WTC11 (cell line): Measurements from ENCODE around the gene ACOD1. TPM values are rescaled to one million over a fixed set of nuclear protein-coding genes. Genes with fewer than 3 reads are reported as not detected.

ENCODE experiments used
- ATAC-seq: fragments of 200-7000 bp; cut with Tn5 transposase; 2 replicates; pipeline ENCODE4 v1.10.0; 2021; ENCODE audit warnings: mild to moderate bottlenecking, moderate library complexity
- CTCF ChIA-PET: fragments of 300-600 bp; sonication (Branson Sonifier 250); formaldehyde crosslinking; loops from one replicate; lab custom pipeline; 2021; ENCODE audit warnings: antibody characterized with exemption; lab: Charles Lee
- POLR2A ChIA-PET: fragments of 350-600 bp; sonication (Branson Sonifier 250); formaldehyde crosslinking; loops from one replicate; lab custom pipeline; 2021; ENCODE audit warnings: antibody characterized with exemption; lab: Charles Lee
- DNase-seq: peaks from one replicate; pipeline ENCODE4 v3.0.0; 2021; ENCODE audit warnings: low spot score
- H3K27ac Mint-ChIP-seq: 2 replicates; pipeline ENCODE4 v1.8.0; 2021; ENCODE audit warnings: mixed read lengths
- H3K27me3 Mint-ChIP-seq: 2 replicates; pipeline ENCODE4 v1.8.0; 2021; ENCODE audit warnings: low read depth, mild to moderate bottlenecking, moderate library complexity, mixed read lengths
- H3K36me3 Mint-ChIP-seq: 2 replicates; pipeline ENCODE4 v1.8.0; 2021; ENCODE audit warnings: mixed read lengths
- H3K4me1 Mint-ChIP-seq: 2 replicates; pipeline ENCODE4 v1.8.0; 2022; ENCODE audit warnings: mixed read lengths
- H3K4me3 Mint-ChIP-seq: 2 replicates; pipeline ENCODE4 v1.8.0; 2021; ENCODE audit warnings: mild to moderate bottlenecking, moderate library complexity, mixed read lengths
- H3K9me3 Mint-ChIP-seq: 2 replicates; pipeline ENCODE4 v1.8.0; 2021; ENCODE audit warnings: mixed read lengths
- ATF1 ChIP-seq: sonication (generic); formaldehyde crosslinking; IDR thresholded peaks from 2 replicates; pipeline ENCODE4 v1.8.1; 2023; ENCODE audit warnings: mild to moderate bottlenecking, moderate library complexity, missing genetic modification reagents
- FOXK1 ChIP-seq: sonication (generic); formaldehyde crosslinking; IDR thresholded peaks from 2 replicates; pipeline ENCODE4 v1.8.0; 2022; ENCODE audit warnings: mild to moderate bottlenecking, moderate library complexity, missing genetic modification reagents
- FOXP1 ChIP-seq: sonication (generic); formaldehyde crosslinking; IDR thresholded peaks from 2 replicates; pipeline ENCODE4 v1.8.0; 2022; ENCODE audit warnings: missing genetic modification reagents, mild to moderate bottlenecking, moderate library complexity, borderline replicate concordance
- GABPB1 ChIP-seq: sonication (generic); formaldehyde crosslinking; IDR thresholded peaks from 2 replicates; pipeline ENCODE4 v1.8.1; 2023; ENCODE audit warnings: mild to moderate bottlenecking, missing genetic modification reagents
- JAZF1 ChIP-seq: fragments of 250-450 bp; sonication (Bioruptor Pico); IDR thresholded peaks from 2 replicates; pipeline ENCODE4 v1.9.0; 2021; ENCODE audit warnings: moderate library complexity, mild to moderate bottlenecking, inconsistent platforms
- KAT7 ChIP-seq: sonication (generic); formaldehyde crosslinking; IDR thresholded peaks from 2 replicates; pipeline ENCODE4 v1.8.1; 2023; ENCODE audit warnings: missing genetic modification reagents, mild to moderate bottlenecking, borderline replicate concordance
- MYBL2 ChIP-seq: sonication (generic); formaldehyde crosslinking; IDR thresholded peaks from 2 replicates; pipeline ENCODE4 v1.8.1; 2023; ENCODE audit warnings: mild to moderate bottlenecking, moderate library complexity, missing genetic modification reagents
- OVOL2 ChIP-seq: fragments of 250-450 bp; sonication (Bioruptor Pico); IDR thresholded peaks from 2 replicates; pipeline ENCODE4 v1.9.0; 2021; ENCODE audit warnings: mild to moderate bottlenecking, borderline replicate concordance
- SMAD3 ChIP-seq: sonication (generic); formaldehyde crosslinking; IDR thresholded peaks from 2 replicates; pipeline ENCODE4 v1.8.0; 2022; ENCODE audit warnings: missing genetic modification reagents, mild to moderate bottlenecking, borderline replicate concordance
- TEAD1 ChIP-seq: sonication (generic); formaldehyde crosslinking; IDR thresholded peaks from 2 replicates; pipeline ENCODE4 v1.8.0; 2022; ENCODE audit warnings: mild to moderate bottlenecking, missing genetic modification reagents
- TP53 ChIP-seq: sonication (generic); formaldehyde crosslinking; IDR thresholded peaks from 2 replicates; pipeline ENCODE4 v1.8.1; 2023; ENCODE audit warnings: mild to moderate bottlenecking, missing genetic modification reagents
- ZNF121 ChIP-seq: sonication (generic); formaldehyde crosslinking; IDR thresholded peaks from 2 replicates; pipeline ENCODE4 v1.8.0; 2023; ENCODE audit warnings: missing genetic modification reagents
- ZNF138 ChIP-seq: sonication (generic); formaldehyde crosslinking; conservative IDR thresholded peaks from 2 replicates; pipeline ENCODE4 v1.8.1; 2022; ENCODE audit warnings: mild to moderate bottlenecking, moderate library complexity, missing genetic modification reagents
- ZNF396 ChIP-seq: fragments of 250-450 bp; sonication (Bioruptor Pico); IDR thresholded peaks from 2 replicates; pipeline ENCODE4 v1.8.0; 2021; ENCODE audit warnings: mild to moderate bottlenecking, moderate library complexity, borderline replicate concordance
- total RNA-seq: library from RNA; stranded (reverse); gene quantifications from 3 replicates; pipeline ENCODE4 v1.2.3, GENCODE V29; 2021
- TF ChIP-seq, protein P1 (sequence below): sonication (generic); formaldehyde crosslinking; IDR thresholded peaks from 2 replicates; pipeline ENCODE4 v1.8.1; 2023; ENCODE audit warnings: mild to moderate bottlenecking, missing genetic modification reagents
- TF ChIP-seq, protein P2 (sequence below): sonication (generic); formaldehyde crosslinking; IDR thresholded peaks from 2 replicates; pipeline ENCODE4 v1.8.0; 2023; ENCODE audit warnings: mild to moderate bottlenecking, missing genetic modification reagents
- TF ChIP-seq, protein P3 (sequence below): sonication (generic); formaldehyde crosslinking; IDR thresholded peaks from 2 replicates; pipeline ENCODE4 v1.8.0; 2022; ENCODE audit warnings: missing genetic modification reagents
- TF ChIP-seq, protein P4 (sequence below): fragments of 250-450 bp; sonication (Bioruptor Pico); IDR thresholded peaks from 2 replicates; pipeline ENCODE4 v2.1.2; 2022; ENCODE audit warnings: mild to moderate bottlenecking, moderate library complexity
- TF ChIP-seq, protein P5 (sequence below): sonication (generic); formaldehyde crosslinking; IDR thresholded peaks from 2 replicates; pipeline ENCODE4 v1.8.1; 2023; ENCODE audit warnings: mild to moderate bottlenecking, missing genetic modification reagents, borderline replicate concordance

ACOD1 gene
- total RNA-seq, 1 experiment from 2014 or later: not detected

DNA sequence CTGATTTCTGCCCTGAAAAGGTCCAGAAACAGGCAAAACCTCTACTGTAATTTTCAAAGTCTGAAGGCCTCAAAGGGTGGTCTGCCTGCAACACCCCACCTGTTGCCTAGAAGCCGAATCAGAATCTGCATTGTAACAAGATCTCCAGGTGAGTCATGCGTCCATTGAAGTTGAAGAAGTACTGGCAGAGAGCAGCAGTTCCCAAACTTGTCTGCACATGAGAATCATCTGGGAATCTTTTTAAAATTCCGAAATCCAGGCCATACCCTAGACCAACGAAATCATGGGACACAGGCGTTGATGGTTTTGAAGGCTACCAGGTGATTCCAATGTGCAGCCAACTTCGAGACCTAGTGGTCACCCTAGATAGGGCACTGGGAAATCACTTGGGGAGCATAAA, 27.6 kb downstream of the ACOD1 start (continued):
- TF ChIP-seq, protein P1, sequence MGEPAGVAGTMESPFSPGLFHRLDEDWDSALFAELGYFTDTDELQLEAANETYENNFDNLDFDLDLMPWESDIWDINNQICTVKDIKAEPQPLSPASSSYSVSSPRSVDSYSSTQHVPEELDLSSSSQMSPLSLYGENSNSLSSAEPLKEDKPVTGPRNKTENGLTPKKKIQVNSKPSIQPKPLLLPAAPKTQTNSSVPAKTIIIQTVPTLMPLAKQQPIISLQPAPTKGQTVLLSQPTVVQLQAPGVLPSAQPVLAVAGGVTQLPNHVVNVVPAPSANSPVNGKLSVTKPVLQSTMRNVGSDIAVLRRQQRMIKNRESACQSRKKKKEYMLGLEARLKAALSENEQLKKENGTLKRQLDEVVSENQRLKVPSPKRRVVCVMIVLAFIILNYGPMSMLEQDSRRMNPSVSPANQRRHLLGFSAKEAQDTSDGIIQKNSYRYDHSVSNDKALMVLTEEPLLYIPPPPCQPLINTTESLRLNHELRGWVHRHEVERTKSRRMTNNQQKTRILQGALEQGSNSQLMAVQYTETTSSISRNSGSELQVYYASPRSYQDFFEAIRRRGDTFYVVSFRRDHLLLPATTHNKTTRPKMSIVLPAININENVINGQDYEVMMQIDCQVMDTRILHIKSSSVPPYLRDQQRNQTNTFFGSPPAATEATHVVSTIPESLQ: no peak
- TF ChIP-seq TP53: no peak
- TF ChIP-seq ZNF138 (CRISPR knock-in tag): no peak

DNA sequence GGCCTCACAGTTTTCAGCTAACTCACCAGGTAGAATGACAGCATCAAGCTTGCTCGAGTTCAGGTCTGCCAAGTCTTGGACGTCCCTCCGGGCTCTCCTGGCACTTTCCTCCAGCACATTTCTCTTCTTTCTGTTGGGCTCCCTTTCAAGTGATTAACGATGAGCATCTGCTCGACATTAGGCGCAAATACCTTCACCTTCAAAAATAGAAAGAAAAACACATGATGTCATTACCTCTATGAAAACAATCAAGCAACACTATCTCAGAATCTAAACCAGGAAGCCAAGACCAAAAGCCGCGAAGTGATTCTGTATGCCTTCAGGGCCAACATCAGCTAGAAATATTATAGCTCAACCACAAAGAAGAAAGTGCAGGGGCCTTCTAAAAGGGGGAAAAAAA, 28.2 kb downstream of the ACOD1 start:
- Mint-ChIP-seq H3K27me3 (peaks cover 6% of the 10 kb centered on the region; the same call in 1 of the 2 replicates), H3K4me3 (no peak overlapping the region), H3K9me3 (no peaks in the 10 kb centered on the region), H3K4me1 (peaks cover 21% of the 10 kb centered on the region), H3K36me3 (no peaks in the 10 kb centered on the region), H3K27ac (no peak overlapping the region)
- POLR2A ChIA-PET: no interaction called here
- CTCF ChIA-PET: no interaction called here
- TF ChIP-seq ZNF121: no peak
- TF ChIP-seq MYBL2 (CRISPR knock-in tag): no peak
- TF ChIP-seq KAT7 (CRISPR knock-in tag): no peak
- no peak for TF ChIP-seq FOXK1 (CRISPR knock-in tag)
- no peak for TF ChIP-seq GABPB1
- TF ChIP-seq, protein P1: no peak
- TF ChIP-seq OVOL2 (CRISPR knock-in tag): no peak
- TF ChIP-seq, protein P2, sequence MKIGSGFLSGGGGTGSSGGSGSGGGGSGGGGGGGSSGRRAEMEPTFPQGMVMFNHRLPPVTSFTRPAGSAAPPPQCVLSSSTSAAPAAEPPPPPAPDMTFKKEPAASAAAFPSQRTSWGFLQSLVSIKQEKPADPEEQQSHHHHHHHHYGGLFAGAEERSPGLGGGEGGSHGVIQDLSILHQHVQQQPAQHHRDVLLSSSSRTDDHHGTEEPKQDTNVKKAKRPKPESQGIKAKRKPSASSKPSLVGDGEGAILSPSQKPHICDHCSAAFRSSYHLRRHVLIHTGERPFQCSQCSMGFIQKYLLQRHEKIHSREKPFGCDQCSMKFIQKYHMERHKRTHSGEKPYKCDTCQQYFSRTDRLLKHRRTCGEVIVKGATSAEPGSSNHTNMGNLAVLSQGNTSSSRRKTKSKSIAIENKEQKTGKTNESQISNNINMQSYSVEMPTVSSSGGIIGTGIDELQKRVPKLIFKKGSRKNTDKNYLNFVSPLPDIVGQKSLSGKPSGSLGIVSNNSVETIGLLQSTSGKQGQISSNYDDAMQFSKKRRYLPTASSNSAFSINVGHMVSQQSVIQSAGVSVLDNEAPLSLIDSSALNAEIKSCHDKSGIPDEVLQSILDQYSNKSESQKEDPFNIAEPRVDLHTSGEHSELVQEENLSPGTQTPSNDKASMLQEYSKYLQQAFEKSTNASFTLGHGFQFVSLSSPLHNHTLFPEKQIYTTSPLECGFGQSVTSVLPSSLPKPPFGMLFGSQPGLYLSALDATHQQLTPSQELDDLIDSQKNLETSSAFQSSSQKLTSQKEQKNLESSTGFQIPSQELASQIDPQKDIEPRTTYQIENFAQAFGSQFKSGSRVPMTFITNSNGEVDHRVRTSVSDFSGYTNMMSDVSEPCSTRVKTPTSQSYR (CRISPR knock-in tag): no peak
- TF ChIP-seq SMAD3: no peak
- no peak for TF ChIP-seq JAZF1 (CRISPR knock-in tag)
- no peak for TF ChIP-seq ATF1 (CRISPR knock-in tag)
- TF ChIP-seq, protein P3, sequence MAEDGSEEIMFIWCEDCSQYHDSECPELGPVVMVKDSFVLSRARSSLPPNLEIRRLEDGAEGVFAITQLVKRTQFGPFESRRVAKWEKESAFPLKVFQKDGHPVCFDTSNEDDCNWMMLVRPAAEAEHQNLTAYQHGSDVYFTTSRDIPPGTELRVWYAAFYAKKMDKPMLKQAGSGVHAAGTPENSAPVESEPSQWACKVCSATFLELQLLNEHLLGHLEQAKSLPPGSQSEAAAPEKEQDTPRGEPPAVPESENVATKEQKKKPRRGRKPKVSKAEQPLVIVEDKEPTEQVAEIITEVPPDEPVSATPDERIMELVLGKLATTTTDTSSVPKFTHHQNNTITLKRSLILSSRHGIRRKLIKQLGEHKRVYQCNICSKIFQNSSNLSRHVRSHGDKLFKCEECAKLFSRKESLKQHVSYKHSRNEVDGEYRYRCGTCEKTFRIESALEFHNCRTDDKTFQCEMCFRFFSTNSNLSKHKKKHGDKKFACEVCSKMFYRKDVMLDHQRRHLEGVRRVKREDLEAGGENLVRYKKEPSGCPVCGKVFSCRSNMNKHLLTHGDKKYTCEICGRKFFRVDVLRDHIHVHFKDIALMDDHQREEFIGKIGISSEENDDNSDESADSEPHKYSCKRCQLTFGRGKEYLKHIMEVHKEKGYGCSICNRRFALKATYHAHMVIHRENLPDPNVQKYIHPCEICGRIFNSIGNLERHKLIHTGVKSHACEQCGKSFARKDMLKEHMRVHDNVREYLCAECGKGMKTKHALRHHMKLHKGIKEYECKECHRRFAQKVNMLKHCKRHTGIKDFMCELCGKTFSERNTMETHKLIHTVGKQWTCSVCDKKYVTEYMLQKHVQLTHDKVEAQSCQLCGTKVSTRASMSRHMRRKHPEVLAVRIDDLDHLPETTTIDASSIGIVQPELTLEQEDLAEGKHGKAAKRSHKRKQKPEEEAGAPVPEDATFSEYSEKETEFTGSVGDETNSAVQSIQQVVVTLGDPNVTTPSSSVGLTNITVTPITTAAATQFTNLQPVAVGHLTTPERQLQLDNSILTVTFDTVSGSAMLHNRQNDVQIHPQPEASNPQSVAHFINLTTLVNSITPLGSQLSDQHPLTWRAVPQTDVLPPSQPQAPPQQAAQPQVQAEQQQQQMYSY: no peak
- TF ChIP-seq FOXP1 (CRISPR knock-in tag): no peak
- no peak for TF ChIP-seq TEAD1 (CRISPR knock-in tag)
- TF ChIP-seq, protein P4, sequence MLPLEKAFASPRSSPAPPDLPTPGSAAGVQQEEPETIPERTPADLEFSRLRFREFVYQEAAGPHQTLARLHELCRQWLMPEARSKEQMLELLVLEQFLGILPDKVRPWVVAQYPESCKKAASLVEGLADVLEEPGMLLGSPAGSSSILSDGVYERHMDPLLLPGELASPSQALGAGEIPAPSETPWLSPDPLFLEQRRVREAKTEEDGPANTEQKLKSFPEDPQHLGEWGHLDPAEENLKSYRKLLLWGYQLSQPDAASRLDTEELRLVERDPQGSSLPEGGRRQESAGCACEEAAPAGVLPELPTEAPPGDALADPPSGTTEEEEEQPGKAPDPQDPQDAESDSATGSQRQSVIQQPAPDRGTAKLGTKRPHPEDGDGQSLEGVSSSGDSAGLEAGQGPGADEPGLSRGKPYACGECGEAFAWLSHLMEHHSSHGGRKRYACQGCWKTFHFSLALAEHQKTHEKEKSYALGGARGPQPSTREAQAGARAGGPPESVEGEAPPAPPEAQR (CRISPR knock-in tag): no peak
- TF ChIP-seq, protein P5, sequence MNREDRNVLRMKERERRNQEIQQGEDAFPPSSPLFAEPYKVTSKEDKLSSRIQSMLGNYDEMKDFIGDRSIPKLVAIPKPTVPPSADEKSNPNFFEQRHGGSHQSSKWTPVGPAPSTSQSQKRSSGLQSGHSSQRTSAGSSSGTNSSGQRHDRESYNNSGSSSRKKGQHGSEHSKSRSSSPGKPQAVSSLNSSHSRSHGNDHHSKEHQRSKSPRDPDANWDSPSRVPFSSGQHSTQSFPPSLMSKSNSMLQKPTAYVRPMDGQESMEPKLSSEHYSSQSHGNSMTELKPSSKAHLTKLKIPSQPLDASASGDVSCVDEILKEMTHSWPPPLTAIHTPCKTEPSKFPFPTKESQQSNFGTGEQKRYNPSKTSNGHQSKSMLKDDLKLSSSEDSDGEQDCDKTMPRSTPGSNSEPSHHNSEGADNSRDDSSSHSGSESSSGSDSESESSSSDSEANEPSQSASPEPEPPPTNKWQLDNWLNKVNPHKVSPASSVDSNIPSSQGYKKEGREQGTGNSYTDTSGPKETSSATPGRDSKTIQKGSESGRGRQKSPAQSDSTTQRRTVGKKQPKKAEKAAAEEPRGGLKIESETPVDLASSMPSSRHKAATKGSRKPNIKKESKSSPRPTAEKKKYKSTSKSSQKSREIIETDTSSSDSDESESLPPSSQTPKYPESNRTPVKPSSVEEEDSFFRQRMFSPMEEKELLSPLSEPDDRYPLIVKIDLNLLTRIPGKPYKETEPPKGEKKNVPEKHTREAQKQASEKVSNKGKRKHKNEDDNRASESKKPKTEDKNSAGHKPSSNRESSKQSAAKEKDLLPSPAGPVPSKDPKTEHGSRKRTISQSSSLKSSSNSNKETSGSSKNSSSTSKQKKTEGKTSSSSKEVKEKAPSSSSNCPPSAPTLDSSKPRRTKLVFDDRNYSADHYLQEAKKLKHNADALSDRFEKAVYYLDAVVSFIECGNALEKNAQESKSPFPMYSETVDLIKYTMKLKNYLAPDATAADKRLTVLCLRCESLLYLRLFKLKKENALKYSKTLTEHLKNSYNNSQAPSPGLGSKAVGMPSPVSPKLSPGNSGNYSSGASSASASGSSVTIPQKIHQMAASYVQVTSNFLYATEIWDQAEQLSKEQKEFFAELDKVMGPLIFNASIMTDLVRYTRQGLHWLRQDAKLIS (CRISPR knock-in tag): no peak
- TF ChIP-seq ZNF396 (CRISPR knock-in tag): no peak
- ATAC-seq: no peak
- no peak for DNase-seq
